OCI-LY3 (cell line): ENCODE results near the gene OLIG3.

ENCODE experiments used
- H2AFZ ChIP-seq: fragments of 200-600, 300-600 bp; shearing (Covaris generic); 2 replicates; pipeline ENCODE4 v1.6.0; 2014; ENCODE audit warnings: antibody characterized with exemption, low read depth, low read length
- H3K27ac ChIP-seq: fragments of 200-600, 300-600 bp; sonication (generic); 2 replicates; pipeline ENCODE4 v1.5.1; 2014; ENCODE audit warnings: mild to moderate bottlenecking, low read length, moderate library complexity, mixed read lengths
- H3K27me3 ChIP-seq: fragments of 200-600, 300-600 bp; sonication (generic); 2 replicates; pipeline ENCODE4 v1.6.1; 2014; ENCODE audit warnings: low read depth, low read length, mixed read lengths
- H3K36me3 ChIP-seq: fragments of 200-600, 300-600 bp; sonication (generic); replicated peaks from 2 replicates; pipeline ENCODE3; 2014; ENCODE audit warnings: low read depth, low read length, mixed read lengths
- H3K4me1 ChIP-seq: fragments of 300-600, 200-600 bp; sonication (generic); 2 replicates; pipeline ENCODE4 v1.6.1; 2014; ENCODE audit warnings: low read length, mixed read lengths
- H3K4me2 ChIP-seq: fragments of 200-600, 300-600 bp; sonication (generic); 2 replicates; pipeline ENCODE4 v1.6.1; 2014; ENCODE audit warnings: low read length, mixed read lengths
- H3K4me3 ChIP-seq: fragments of 300-600, 200-600 bp; sonication (generic); 2 replicates; pipeline ENCODE4 v1.5.1; 2014; ENCODE audit warnings: antibody characterized with exemption, mild to moderate bottlenecking, low read length, moderate library complexity
- H3K79me2 ChIP-seq: fragments of 300-600, 200-600 bp; shearing (Covaris generic); 2 replicates; pipeline ENCODE4 v1.6.1; 2014; ENCODE audit warnings: mild to moderate bottlenecking, low read length, mixed read lengths
- H3K9ac ChIP-seq: fragments of 300-600, 200-600 bp; shearing (Covaris generic); 2 replicates; pipeline ENCODE4 v1.6.0; 2014; ENCODE audit warnings: mild to moderate bottlenecking, low read length, moderate library complexity
- H3K9me3 ChIP-seq: fragments of 200-600, 300-600 bp; shearing (Covaris generic); 2 replicates; pipeline ENCODE4 v1.6.1; 2014; ENCODE audit warnings: low read length, mixed read lengths; ENCODE audit not compliant: insufficient read depth
- H4K20me1 ChIP-seq: fragments of 200-600, 300-600 bp; sonication (generic); 2 replicates; pipeline ENCODE4 v1.6.1; 2016; ENCODE audit warnings: low read length, mixed read lengths; ENCODE audit not compliant: insufficient read depth
- CTCF ChIP-seq: fragments of 200-600, 300-600 bp; sonication (generic); IDR thresholded peaks from 2 replicates; pipeline ENCODE4 v1.5.1; 2014; ENCODE audit warnings: antibody characterized with exemption, low read length, low read depth
- EZH2phosphoT487 ChIP-seq: fragments of 200-600 bp; shearing (Covaris generic); IDR thresholded peaks from 2 replicates; pipeline ENCODE4 v1.6.1; 2018; ENCODE audit warnings: antibody characterized with exemption, mixed run types, low read depth

Gene OLIG3

DNA sequence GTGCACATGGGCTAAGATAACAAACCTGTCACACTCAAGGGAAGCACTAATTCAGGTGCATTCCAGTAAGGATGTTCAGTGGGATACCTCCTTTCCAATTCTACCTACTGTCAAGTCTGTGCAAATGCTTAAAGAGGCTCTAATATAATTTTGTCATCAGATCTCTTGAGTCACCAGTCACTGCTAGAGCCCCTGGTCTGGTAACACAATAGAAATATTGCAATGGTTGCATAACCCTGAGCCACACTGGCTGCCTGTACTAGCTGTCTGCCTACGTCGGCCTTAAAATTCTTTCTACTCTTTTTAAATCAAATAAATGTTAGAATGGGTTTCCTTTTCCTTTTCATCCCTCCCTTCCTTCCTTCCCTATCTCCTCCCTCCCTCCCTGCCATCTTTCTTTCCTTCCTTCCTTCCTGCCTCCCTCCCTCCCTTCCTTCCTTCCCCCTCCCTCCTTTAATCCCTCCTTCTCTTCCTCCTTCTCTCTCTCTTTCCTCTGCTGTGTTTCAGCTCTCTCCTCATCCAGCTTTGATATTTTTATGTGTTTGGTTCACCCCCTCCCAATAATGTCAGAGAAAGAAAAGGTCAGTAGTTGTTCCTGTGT, 28.1 kb upstream of the OLIG3 start:
- Histone ChIP-seq H3K27me3 (peaks cover 4% of the 10 kb centered on the region; the same call in 1 of the 2 replicates), H4K20me1 (no peaks in the 10 kb centered on the region), H3K79me2 (no peaks in the 10 kb centered on the region), H3K9ac (no peak overlapping the region), H3K4me2 (no peak overlapping the region), H3K4me1 (no peaks in the 10 kb centered on the region), H3K27ac (no peak overlapping the region), H3K36me3 (no peaks in the 10 kb centered on the region), H3K4me3 (no peak overlapping the region), H2AFZ (no peak overlapping the region), H3K9me3 (no peaks in the 10 kb centered on the region)
- no peak for TF ChIP-seq EZH2phosphoT487
- no peak for TF ChIP-seq CTCF

GRCh38 chr6:137520520-137520919, 26.3 kb upstream of the OLIG3 start:
- Histone ChIP-seq H3K79me2 (no peaks in the 10 kb centered on the region), H3K36me3 (no peaks in the 10 kb centered on the region), H3K27me3 (peaks cover 14% of the 10 kb centered on the region), H2AFZ (no peak overlapping the region), H3K4me1 (no peaks in the 10 kb centered on the region), H3K27ac (no peak overlapping the region), H3K9me3 (no peaks in the 10 kb centered on the region), H3K4me2 (no peak overlapping the region), H3K9ac (no peak overlapping the region), H4K20me1 (no peaks in the 10 kb centered on the region), H3K4me3 (no peak overlapping the region)
- no peak for TF ChIP-seq EZH2phosphoT487
- no peak for TF ChIP-seq CTCF

DNA sequence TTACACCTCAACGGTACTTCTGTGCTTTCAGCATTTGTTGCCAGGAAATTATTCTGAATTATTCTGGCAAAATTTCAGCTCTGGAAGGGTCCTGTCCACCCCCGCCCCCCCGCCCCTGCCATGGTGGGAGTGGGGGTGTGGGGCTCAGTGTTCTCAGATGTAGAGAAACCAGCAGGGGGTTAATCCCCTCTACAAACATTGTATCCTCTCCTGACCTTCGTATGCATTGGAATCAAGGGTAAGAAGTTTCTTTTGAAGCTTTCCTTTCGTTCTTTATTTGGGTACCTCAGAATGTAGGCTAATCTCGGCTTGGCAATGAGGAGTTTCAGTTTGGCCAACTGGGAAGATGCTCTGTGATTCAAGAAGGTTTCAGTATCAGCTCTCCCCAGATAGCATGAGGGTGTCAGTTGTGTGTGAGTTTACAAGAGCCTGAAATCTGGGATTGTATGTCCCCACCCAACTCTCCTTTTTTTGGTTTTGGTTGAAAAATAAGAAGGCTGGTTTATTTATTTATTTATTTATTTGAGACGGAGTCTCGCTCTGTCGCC, 25.5 kb upstream of the OLIG3 start:
- Histone ChIP-seq H3K9ac (no peak overlapping the region), H2AFZ (no peak overlapping the region), H3K27me3 (peaks cover 14% of the 10 kb centered on the region), H3K4me2 (no peak overlapping the region), H3K4me1 (no peaks in the 10 kb centered on the region), H3K27ac (no peak overlapping the region), H3K36me3 (no peaks in the 10 kb centered on the region), H3K79me2 (no peaks in the 10 kb centered on the region), H3K9me3 (no peaks in the 10 kb centered on the region), H3K4me3 (no peak overlapping the region), H4K20me1 (no peaks in the 10 kb centered on the region)
- TF ChIP-seq CTCF = no peak
- no peak for TF ChIP-seq EZH2phosphoT487

DNA sequence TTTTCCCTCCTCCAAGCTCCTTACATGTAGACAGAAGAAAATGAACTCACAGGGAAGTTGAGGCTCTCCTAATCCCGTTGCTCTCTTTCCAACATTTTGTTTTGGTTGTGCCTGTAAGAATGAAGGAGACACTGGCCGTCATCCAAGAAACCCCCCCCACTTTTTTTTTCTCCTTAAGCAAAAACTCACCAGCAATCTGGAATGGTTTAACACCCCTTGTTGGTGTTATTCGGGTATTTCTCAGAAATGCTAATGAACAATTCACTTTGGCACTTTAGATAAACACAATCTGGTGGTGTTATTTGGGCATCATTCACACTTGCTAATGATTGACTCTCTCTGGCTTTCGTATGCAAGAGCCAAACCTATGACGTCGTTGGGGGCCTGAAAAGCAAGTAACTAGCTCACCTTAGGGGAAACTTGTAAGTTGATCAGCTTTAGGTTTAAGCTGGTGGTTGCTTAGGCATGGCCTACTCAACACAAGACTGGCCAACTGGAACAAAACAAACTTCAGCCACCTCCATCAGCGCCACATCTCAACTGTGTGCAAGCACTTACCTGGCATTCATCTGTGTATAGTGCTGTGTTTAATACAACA, 24.3 kb upstream of the OLIG3 start:
- TF ChIP-seq EZH2phosphoT487 (no peak), CTCF (no peak)
- Histone ChIP-seq H3K36me3 (no peaks in the 10 kb centered on the region), H3K27ac (no peak overlapping the region), H3K27me3 (peaks cover 14% of the 10 kb centered on the region), H3K79me2 (no peaks in the 10 kb centered on the region), H4K20me1 (no peaks in the 10 kb centered on the region), H3K4me1 (no peaks in the 10 kb centered on the region), H3K4me2 (no peak overlapping the region), H3K9me3 (no peaks in the 10 kb centered on the region), H3K4me3 (no peak overlapping the region), H3K9ac (no peak overlapping the region), H2AFZ (no peak overlapping the region)
